GM19035 (cell line): Measurements from ENCODE around the gene CCDC38.
"Not testable (repeated sequence)": the region's sequence is repeated elsewhere in the genome, so short reads cannot be mapped to it uniquely, and the experiment has no call there.

ENCODE experiments used
- ATAC-seq: cut with Tn5 transposase; IDR thresholded peaks from one replicate; pipeline ENCODE4 v1.9.1; 2021; ENCODE audit not compliant: unreplicated experiment

Gene CCDC38

GRCh38 chr12:95942524-95943329, at the start of gene CCDC38:
TSS of gene CCDC38 (minus strand) at chr12:95942614. CDS start at chr12:95936509, 6,105 bp downstream.
- peak; percentile 98 for ATAC-seq

GRCh38 chr12:95990136-95990535, 47.7 kb upstream of the CCDC38 start:
- no peak for ATAC-seq

- ATAC-seq: no peak
Measured at GRCh38 chr12:95989504-95990123, 47.2 kb upstream of the CCDC38 start.

- no peak for ATAC-seq
Measured at GRCh38 chr12:95988506-95989275, 46.3 kb upstream of the CCDC38 start.

- no peak for ATAC-seq
Measured at GRCh38 chr12:95986635-95987570, 44.5 kb upstream of the CCDC38 start.

- no peak for ATAC-seq
Measured at GRCh38 chr12:95984682-95985081, 42.3 kb upstream of the CCDC38 start.

- ATAC-seq: no peak
Measured at GRCh38 chr12:95982602-95983001, 40.2 kb upstream of the CCDC38 start.

GRCh38 chr12:95980437-95980836, 38.0 kb upstream of the CCDC38 start:
- ATAC-seq: no peak

GRCh38 chr12:95978774-95979173, 36.4 kb upstream of the CCDC38 start:
- no peak for ATAC-seq

- no peak for ATAC-seq
Measured at GRCh38 chr12:95978351-95978750, 35.9 kb upstream of the CCDC38 start.

GRCh38 chr12:95977764-95978305, 35.4 kb upstream of the CCDC38 start:
- ATAC-seq: no peak

- no peak for ATAC-seq
Measured at GRCh38 chr12:95976416-95976832, 34.0 kb upstream of the CCDC38 start.

GRCh38 chr12:95975491-95975890, 33.1 kb upstream of the CCDC38 start:
- ATAC-seq: no peak

GRCh38 chr12:95974358-95974757, 31.9 kb upstream of the CCDC38 start:
- no peak for ATAC-seq

- no peak for ATAC-seq
Measured at GRCh38 chr12:95972832-95973456, 30.5 kb upstream of the CCDC38 start.

GRCh38 chr12:95970905-95971304, 28.5 kb upstream of the CCDC38 start:
- no peak for ATAC-seq

- not testable (repeated sequence) for ATAC-seq
Measured at GRCh38 chr12:95969116-95969515, 26.7 kb upstream of the CCDC38 start.

GRCh38 chr12:95967301-95967700, 24.9 kb upstream of the CCDC38 start:
- ATAC-seq: no peak

- ATAC-seq: no peak
Measured at GRCh38 chr12:95966287-95966870, 24.0 kb upstream of the CCDC38 start.
